Trophoblast cell (in vitro differentiated cells and primary cell): ENCODE data around the gene CLDN19.
A peak's percentile ranks its signal among the peaks of the same experiment; 100 is the strongest.

Experiments
- DNase-seq, 2 donors: peaks; one replicate each; pipeline ENCODE4 v3.0.0-alpha.2; 2016
- H2AFZ ChIP-seq: 2 replicates; pipeline ENCODE4 v1.6.1; 2013; ENCODE audit warnings: low read length, moderate library complexity, mild to moderate bottlenecking; ENCODE audit not compliant: insufficient read depth, poor library complexity
- H2AK5ac ChIP-seq: 2 replicates; pipeline ENCODE4 v1.6.1; 2013; ENCODE audit warnings: mild to moderate bottlenecking, low read length
- H2BK120ac ChIP-seq: 2 replicates; pipeline ENCODE4 v1.6.1; 2013; ENCODE audit warnings: low read length, mild to moderate bottlenecking, moderate library complexity; ENCODE audit not compliant: insufficient read depth, poor library complexity
- H2BK12ac ChIP-seq: 2 replicates; pipeline ENCODE4 v1.6.1; 2013; ENCODE audit warnings: mild to moderate bottlenecking, low read length, moderate library complexity
- H2BK5ac ChIP-seq: 2 replicates; pipeline ENCODE4 v1.6.1; 2013; ENCODE audit warnings: low read length, low read depth, moderate library complexity, mild to moderate bottlenecking; ENCODE audit not compliant: poor library complexity
- H3K14ac ChIP-seq: 2 replicates; pipeline ENCODE4 v1.6.1; 2013; ENCODE audit warnings: mild to moderate bottlenecking, low read length
- H3K18ac ChIP-seq: 2 replicates; pipeline ENCODE4 v1.6.1; 2013; ENCODE audit warnings: mild to moderate bottlenecking, low read length
- H3K23ac ChIP-seq: 2 replicates; pipeline ENCODE4 v1.6.1; 2013; ENCODE audit warnings: low read length
- H3K27ac ChIP-seq: 2 replicates; pipeline ENCODE4 v1.5.1; 2013; ENCODE audit warnings: low read depth, mild to moderate bottlenecking, inconsistent platforms, low read length, moderate library complexity
- H3K27me3 ChIP-seq: 2 replicates; pipeline ENCODE4 v1.6.1; 2013; ENCODE audit warnings: inconsistent platforms, mild to moderate bottlenecking, low read length, moderate library complexity; ENCODE audit not compliant: insufficient read depth
- H3K36me3 ChIP-seq, 2 experiments: 1 replicate in 1 of 2; 2 replicates in 1 of 2; pipeline ENCODE4 v1.6.1; 2013; ENCODE audit warnings: low read length in 2 of 2, mild to moderate bottlenecking in 2 of 2, moderate library complexity in 1 of 2; ENCODE audit not compliant: insufficient read depth in 2 of 2, control insufficient read depth in 1 of 2
- H3K4ac ChIP-seq: 2 replicates; pipeline ENCODE4 v1.6.1; 2013; ENCODE audit warnings: low read depth, mild to moderate bottlenecking, low read length, moderate library complexity
- H3K4me1 ChIP-seq, 2 experiments: 1 replicate in 1 of 2; 2 replicates in 1 of 2; pipeline ENCODE4 v1.6.1; 2013; ENCODE audit warnings: low read length in 2 of 2, mild to moderate bottlenecking in 2 of 2, moderate library complexity in 1 of 2; ENCODE audit not compliant: insufficient read depth in 2 of 2, control insufficient read depth in 1 of 2
- H3K4me2 ChIP-seq: 2 replicates; pipeline ENCODE4 v1.6.1; 2013; ENCODE audit warnings: inconsistent platforms, mild to moderate bottlenecking, low read length, moderate library complexity
- H3K4me3 ChIP-seq: 2 replicates; pipeline ENCODE4 v1.5.1; 2013; ENCODE audit warnings: mild to moderate bottlenecking, low read depth, low read length, inconsistent platforms
- H3K79me1 ChIP-seq: one replicate; pipeline ENCODE4 v1.6.1; 2013; ENCODE audit warnings: low read length
- H3K79me2 ChIP-seq: 2 replicates; pipeline ENCODE4 v1.6.1; 2013; ENCODE audit warnings: low read length, mild to moderate bottlenecking; ENCODE audit not compliant: control insufficient read depth, insufficient read depth, poor library complexity
- H3K9ac ChIP-seq: 2 replicates; pipeline ENCODE4 v1.6.1; 2013; ENCODE audit warnings: mild to moderate bottlenecking, low read length
- H3K9me3 ChIP-seq: 2 replicates; pipeline ENCODE4 v1.6.1; 2013; ENCODE audit warnings: low read depth, mild to moderate bottlenecking, control low read depth, inconsistent platforms, low read length; ENCODE audit not compliant: insufficient read depth
- H4K12ac ChIP-seq: 2 replicates; pipeline ENCODE4 v1.6.1; 2013; ENCODE audit warnings: low read depth, mild to moderate bottlenecking, low read length, moderate library complexity
- H4K8ac ChIP-seq: 2 replicates; pipeline ENCODE4 v1.6.1; 2013; ENCODE audit warnings: low read depth, mild to moderate bottlenecking, low read length, moderate library complexity
- H4K91ac ChIP-seq: one replicate; pipeline ENCODE4 v1.6.1; 2013; ENCODE audit warnings: low read depth, mild to moderate bottlenecking, low read length, moderate library complexity
- WGBS: extraction: QIAGEN DNeasy Blood & Tissue Kit; methylation state at CpG from one replicate; pipeline ENCODE4 v1.1.7; 2013; ENCODE audit warnings: missing lambda C conversion rate; ENCODE audit not compliant: insufficient read length, insufficient coverage; ENCODE audit errors: extremely low coverage; 5-methylcytosine and 5-hydroxymethylcytosine counted together

The CLDN19 gene

DNA sequence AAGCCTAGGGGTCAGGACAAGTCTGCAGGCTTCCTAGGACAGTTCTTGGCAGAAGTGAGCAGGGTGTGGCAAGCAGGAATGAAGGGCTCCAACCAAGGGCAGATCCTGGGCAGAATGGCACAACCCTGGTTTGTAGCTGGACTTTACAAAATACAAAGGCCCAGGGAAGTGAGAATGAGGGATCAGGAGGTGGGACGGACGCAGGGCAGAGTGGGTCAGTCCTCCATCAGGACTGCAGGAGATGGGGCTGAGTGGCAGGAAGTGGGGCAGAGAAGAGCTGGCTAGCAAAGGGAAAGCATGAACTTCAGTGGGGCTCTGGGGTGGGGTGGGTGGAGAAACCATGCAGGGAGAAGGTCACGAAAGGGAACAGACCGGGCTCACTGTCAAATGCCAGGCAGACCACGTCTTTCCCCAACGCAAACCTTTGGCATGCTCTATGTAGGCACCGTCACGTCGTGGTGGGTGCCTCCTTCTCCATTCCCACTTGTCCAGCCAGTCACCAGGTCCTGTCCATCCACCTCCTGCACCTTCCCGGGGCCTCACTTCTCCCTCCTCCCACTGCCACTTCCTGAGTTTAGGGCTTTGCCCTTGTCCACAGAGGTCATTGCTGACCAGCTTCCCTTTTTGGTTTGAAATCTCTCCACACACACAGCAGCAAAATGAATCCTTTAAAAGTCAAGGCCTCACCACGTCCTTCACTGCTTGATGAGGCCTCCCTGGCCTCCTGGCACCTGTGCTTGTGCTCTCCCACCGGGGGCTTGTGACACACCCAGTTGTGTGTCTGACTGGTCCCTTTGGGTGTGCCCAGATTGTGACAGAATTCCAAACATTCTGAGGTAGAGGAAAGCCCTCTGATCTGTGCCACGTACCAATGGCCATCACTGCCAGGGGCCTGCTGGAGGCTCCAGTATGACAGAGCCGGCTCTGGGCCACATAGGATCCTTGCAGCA, 8.7 kb upstream of the CLDN19 start:
- Histone ChIP-seq H3K14ac (no peak overlapping the region), H4K91ac (no peak overlapping the region), H3K27me3 (no peaks in the 10 kb centered on the region), H3K18ac (no peak overlapping the region), H3K36me3 (peaks cover 52 to 62% of the 10 kb centered on the region in 2 experiments), H2BK5ac (no peak overlapping the region), H3K27ac (no peak overlapping the region), H2BK120ac (no peak overlapping the region), H2AFZ (no peak overlapping the region), H3K4ac (no peak overlapping the region), H3K4me2 (no peak overlapping the region), H3K4me3 (no peak overlapping the region), H3K9me3 (peaks cover 10% of the 10 kb centered on the region), H2BK12ac (no peak overlapping the region), H3K23ac (no peak overlapping the region), H4K8ac (no peak overlapping the region), H4K12ac (no peak overlapping the region), H3K4me1 (peaks cover 0 to under 1% of the 10 kb centered on the region in 2 experiments), H3K79me2 (no peaks in the 10 kb centered on the region), H2AK5ac (no peak overlapping the region), H3K9ac (no peak overlapping the region), H3K79me1 (no peaks in the 10 kb centered on the region)
- WGBS = no CpG with 5 or more reads among the region's 14 CpGs
- no peak for DNase-seq

DNA sequence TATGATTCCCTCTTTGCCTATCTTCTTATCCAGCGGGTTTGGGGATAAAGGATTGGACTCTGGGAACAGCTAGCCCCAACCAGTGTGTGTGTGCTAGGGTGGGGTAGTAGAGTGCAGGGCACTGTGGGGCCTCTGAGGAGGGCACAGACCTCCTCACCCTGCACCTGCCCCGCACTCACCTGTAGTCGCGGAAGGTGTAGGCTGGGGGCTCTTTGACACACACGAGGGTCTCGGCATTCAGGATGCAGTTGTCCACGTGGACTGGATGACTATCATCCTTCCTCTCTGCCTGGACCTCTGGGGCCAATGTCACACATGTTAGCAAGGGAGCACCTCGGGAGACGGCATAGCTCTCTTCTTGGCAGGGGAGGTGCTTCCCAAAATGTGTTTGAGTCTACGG, 8.0 kb upstream of the CLDN19 start:
- Histone ChIP-seq H3K18ac (no peak overlapping the region), H2AFZ (no peak overlapping the region), H3K4me2 (no peak overlapping the region), H4K8ac (no peak overlapping the region), H3K14ac (no peak overlapping the region), H3K4me3 (no peak overlapping the region), H3K23ac (no peak overlapping the region), H2BK12ac (no peak overlapping the region), H3K79me1 (no peaks in the 10 kb centered on the region), H3K36me3 (peaks cover 50 to 61% of the 10 kb centered on the region in 2 experiments), H3K4me1 (peaks cover 4 to 5% of the 10 kb centered on the region in 2 experiments), H2BK5ac (no peak overlapping the region), H2BK120ac (no peak overlapping the region), H3K27me3 (no peaks in the 10 kb centered on the region), H3K4ac (no peak overlapping the region), H4K91ac (no peak overlapping the region), H4K12ac (no peak overlapping the region), H3K9ac (no peak overlapping the region), H3K79me2 (no peaks in the 10 kb centered on the region), H2AK5ac (no peak overlapping the region), H3K27ac (no peak overlapping the region), H3K9me3 (peaks cover 10% of the 10 kb centered on the region)
- WGBS = no CpG with 5 or more reads among the region's 10 CpGs
- no peak for DNase-seq

DNA sequence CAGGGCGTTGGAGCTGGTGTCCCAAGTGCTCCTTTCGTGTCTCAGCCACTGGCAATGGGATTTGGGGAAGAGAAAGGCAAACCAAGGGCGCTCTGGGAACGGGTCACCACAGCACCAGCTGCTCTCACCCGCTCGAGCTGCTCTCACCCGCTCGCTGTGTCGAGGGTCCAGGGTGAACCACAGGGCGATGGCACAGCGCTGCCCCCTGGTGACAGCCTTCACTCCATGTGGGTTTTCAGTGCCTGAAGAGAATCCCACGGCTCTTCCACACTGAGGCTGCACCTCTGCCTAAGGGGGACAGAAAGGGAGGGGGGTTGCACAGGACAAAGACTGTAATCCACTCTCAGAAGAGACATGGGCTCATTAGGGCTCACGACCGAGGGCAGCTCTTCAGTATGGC, 7.1 kb upstream of the CLDN19 start:
- no peak overlapping the region for H4K8ac ChIP-seq
- no peak overlapping the region for H3K4ac ChIP-seq
- no peak overlapping the region for H3K23ac ChIP-seq
- H3K14ac ChIP-seq = no peak overlapping the region
- H3K9ac ChIP-seq = no peak overlapping the region
- no peak overlapping the region for H2AFZ ChIP-seq
- H3K4me3 ChIP-seq = no peak overlapping the region
- H3K4me1 ChIP-seq = peaks cover 5 to 6% of the 10 kb centered on the region in 2 experiments
- H2BK5ac ChIP-seq = no peak overlapping the region
- no peak overlapping the region for H4K91ac ChIP-seq
- no peak overlapping the region for H4K12ac ChIP-seq
- no peaks in the 10 kb centered on the region for H3K79me2 ChIP-seq
- peaks cover 47 to 54% of the 10 kb centered on the region in 2 experiments for H3K36me3 ChIP-seq
- WGBS = no CpG with 5 or more reads among the region's 14 CpGs
- no peak overlapping the region for H2BK12ac ChIP-seq
- peaks cover 7% of the 10 kb centered on the region for H3K9me3 ChIP-seq
- H3K4me2 ChIP-seq = no peak overlapping the region
- no peak overlapping the region for H2AK5ac ChIP-seq
- no peak overlapping the region for H3K18ac ChIP-seq
- H3K79me1 ChIP-seq = no peaks in the 10 kb centered on the region
- H3K27ac ChIP-seq = no peak overlapping the region
- DNase-seq = peak in 1 of 2 donors; percentile 63
- no peak overlapping the region for H2BK120ac ChIP-seq
- no peaks in the 10 kb centered on the region for H3K27me3 ChIP-seq

GRCh38 chr1:42746436-42747105, 6.5 kb upstream of the CLDN19 start:
- Histone ChIP-seq H3K79me2 (no peaks in the 10 kb centered on the region), H4K91ac (no peak overlapping the region), H3K79me1 (no peaks in the 10 kb centered on the region), H2BK120ac (no peak overlapping the region), H3K27ac (no peak overlapping the region), H3K4me3 (no peak overlapping the region), H3K36me3 (peaks cover 42 to 49% of the 10 kb centered on the region in 2 experiments), H4K12ac (no peak overlapping the region), H2BK5ac (no peak overlapping the region), H2BK12ac (no peak overlapping the region), H3K23ac (no peak overlapping the region), H3K4ac (no peak overlapping the region), H3K4me1 (peaks cover 5 to 6% of the 10 kb centered on the region in 2 experiments), H3K14ac (no peak overlapping the region), H2AFZ (no peak overlapping the region), H2AK5ac (no peak overlapping the region), H3K9me3 (peaks cover 3% of the 10 kb centered on the region), H4K8ac (no peak overlapping the region), H3K18ac (no peak overlapping the region), H3K9ac (no peak overlapping the region), H3K4me2 (no peak overlapping the region), H3K27me3 (no peaks in the 10 kb centered on the region)
- WGBS = no CpG with 5 or more reads among the region's 12 CpGs
- DNase-seq = no peak
